AG09309 (cell line): ENCODE measurements around the gene PRKN.

ENCODE experiments used
- DNase-seq: peaks from one replicate; pipeline ENCODE4 v3.0.0-alpha.2; 2010; ENCODE audit warnings: low read depth
- H3K4me3 ChIP-seq: 2 replicates; pipeline ENCODE4 v1.5.1; 2011; ENCODE audit warnings: mild to moderate bottlenecking, low read depth, low read length, moderate library complexity; ENCODE audit not compliant: control insufficient read depth
- CTCF ChIP-seq: IDR thresholded peaks from 2 replicates; pipeline ENCODE4 v1.5.1; 2011; ENCODE audit warnings: mild to moderate bottlenecking, low read depth, low read length, inconsistent platforms; ENCODE audit not compliant: insufficient read depth, control insufficient read depth; ENCODE audit errors: missing control alignments

The PRKN gene

GRCh38 chr6:161963181-161963580 lies 764.4 kb downstream of the PRKN start:
- no peak for TF ChIP-seq CTCF
- no peak for DNase-seq
- H3K4me3 ChIP-seq = no peak overlapping the region

- TF ChIP-seq CTCF = no peak
- no peak for DNase-seq
- H3K4me3 ChIP-seq = no peak overlapping the region
Observed at GRCh38 chr6:161961796-161962195, 765.8 kb downstream of the PRKN start.

- no peak overlapping the region for H3K4me3 ChIP-seq
- no peak for DNase-seq
- no peak for TF ChIP-seq CTCF
Observed at GRCh38 chr6:161961046-161961445, 766.5 kb downstream of the PRKN start.

DNA sequence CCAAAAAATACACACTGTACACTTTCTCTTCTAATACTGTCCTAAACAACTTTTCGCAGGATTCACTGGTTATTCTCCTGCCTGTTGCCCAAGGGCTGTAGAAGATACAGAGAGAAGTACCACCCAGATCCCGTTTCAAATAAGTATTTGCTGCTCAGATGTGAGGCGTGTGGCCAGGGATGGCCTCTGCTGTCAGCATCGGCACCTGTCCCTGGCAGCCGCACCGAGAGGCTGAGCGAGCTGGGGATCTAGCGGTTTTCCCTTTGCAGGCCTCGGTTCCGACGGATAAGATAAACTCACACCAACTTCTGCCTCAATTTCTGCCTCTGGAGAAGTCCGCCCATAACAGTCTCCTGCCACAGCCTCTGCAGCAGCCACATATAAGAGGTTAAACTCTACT lies 768.5 kb downstream of the PRKN start:
- no peak for DNase-seq
- TF ChIP-seq CTCF = no peak

GRCh38 chr6:161956082-161956481 lies 771.5 kb downstream of the PRKN start:
- no peak for TF ChIP-seq CTCF
- DNase-seq = no peak

More for the DNA sequence above, 768.5 kb downstream of the PRKN start:
- no peak overlapping the region for H3K4me3 ChIP-seq

GRCh38 chr6:161954699-161955276 lies 772.8 kb downstream of the PRKN start:
- TF ChIP-seq CTCF = no peak
- DNase-seq = no peak
- H3K4me3 ChIP-seq = no peak overlapping the region

More at GRCh38 chr6:161956082-161956481, 771.5 kb downstream of the PRKN start:
- H3K4me3 ChIP-seq = no peak overlapping the region

DNA sequence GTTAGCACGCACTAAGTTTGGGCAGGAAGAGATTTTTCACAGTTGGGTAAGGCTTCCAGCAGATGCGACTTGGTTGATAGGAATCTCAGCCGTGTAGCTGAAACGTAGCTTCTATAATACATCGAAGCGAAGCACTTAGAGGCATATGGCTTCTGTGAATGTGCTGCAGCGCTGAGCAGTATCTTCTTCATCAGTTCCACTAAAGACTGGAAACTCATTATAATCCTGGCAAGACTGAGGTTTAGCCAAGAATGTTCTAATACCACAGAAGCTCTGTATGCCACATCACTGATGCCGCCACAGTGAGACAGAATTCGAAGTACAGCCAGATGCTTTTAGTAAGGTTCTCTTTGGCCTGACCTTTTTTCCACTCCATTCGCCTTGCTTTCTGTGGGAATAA lies 773.5 kb downstream of the PRKN start:
- no peak overlapping the region for H3K4me3 ChIP-seq
- DNase-seq = no peak
- no peak for TF ChIP-seq CTCF
